ENCODE results near the gene LNX1. TPM values are rescaled to one million over a fixed set of nuclear protein-coding genes. Genes with fewer than 3 reads are reported as not detected.

The LNX1 gene
- polyA plus RNA-seq, 2 of the 4 experiments (the other 2 are of a cell fraction): 0.04 to 0.14 TPM

DNA sequence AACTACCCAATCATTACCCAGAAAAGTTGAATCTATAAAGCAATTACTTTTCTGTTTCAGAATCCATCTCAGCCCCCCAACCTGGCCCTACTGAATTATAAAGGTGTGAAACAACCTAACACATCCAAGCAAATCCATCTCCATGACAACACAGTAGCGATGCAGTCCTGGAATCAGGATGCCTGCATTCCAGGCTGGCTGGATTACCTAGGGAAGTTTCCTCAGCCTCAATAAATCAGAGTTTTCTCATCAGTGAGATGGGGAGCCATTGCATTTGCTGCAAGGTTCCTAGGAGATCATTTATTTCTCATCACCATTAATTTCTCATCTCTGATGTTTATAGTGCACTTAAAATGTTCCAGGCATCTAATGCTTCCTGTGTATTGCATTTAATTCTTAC is 46.0 kb downstream of the LNX1 start:
- Histone ChIP-seq H3K27ac (no peak overlapping the region), H3K9me3 (no peaks in the 10 kb centered on the region), H3K4me1 (no peaks in the 10 kb centered on the region), H3K4me2 (no peak overlapping the region), H3K4me3 (no peak overlapping the region)
- TF ChIP-seq, protein P1, sequence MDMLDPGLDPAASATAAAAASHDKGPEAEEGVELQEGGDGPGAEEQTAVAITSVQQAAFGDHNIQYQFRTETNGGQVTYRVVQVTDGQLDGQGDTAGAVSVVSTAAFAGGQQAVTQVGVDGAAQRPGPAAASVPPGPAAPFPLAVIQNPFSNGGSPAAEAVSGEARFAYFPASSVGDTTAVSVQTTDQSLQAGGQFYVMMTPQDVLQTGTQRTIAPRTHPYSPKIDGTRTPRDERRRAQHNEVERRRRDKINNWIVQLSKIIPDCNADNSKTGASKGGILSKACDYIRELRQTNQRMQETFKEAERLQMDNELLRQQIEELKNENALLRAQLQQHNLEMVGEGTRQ (IDR thresholded peaks at IDR 0.05): no peak
- TF ChIP-seq GATA3 (IDR thresholded peaks at IDR 0.05; ENCODE audit: borderline replicate concordance): no peak
- TF ChIP-seq CHD4 (IDR thresholded peaks at IDR 0.05; ENCODE audit: borderline replicate concordance): no peak
- TF ChIP-seq, protein P2, sequence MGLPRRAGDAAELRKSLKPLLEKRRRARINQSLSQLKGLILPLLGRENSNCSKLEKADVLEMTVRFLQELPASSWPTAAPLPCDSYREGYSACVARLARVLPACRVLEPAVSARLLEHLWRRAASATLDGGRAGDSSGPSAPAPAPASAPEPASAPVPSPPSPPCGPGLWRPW (IDR thresholded peaks at IDR 0.05): no peak
- no peak for TF ChIP-seq NR3C1 (IDR thresholded peaks at IDR 0.05)
- TF ChIP-seq EP300 (IDR thresholded peaks at IDR 0.05): no peak
- TF ChIP-seq HOXA7 (CRISPR knock-in tag; IDR thresholded peaks at IDR 0.05): no peak
- TF ChIP-seq TP53 (CRISPR knock-in tag; IDR thresholded peaks at IDR 0.05): no peak
- no peak for TF ChIP-seq MYC (IDR thresholded peaks at IDR 0.05; ENCODE audit: borderline replicate concordance, low read length)
- TF ChIP-seq, protein P3, sequence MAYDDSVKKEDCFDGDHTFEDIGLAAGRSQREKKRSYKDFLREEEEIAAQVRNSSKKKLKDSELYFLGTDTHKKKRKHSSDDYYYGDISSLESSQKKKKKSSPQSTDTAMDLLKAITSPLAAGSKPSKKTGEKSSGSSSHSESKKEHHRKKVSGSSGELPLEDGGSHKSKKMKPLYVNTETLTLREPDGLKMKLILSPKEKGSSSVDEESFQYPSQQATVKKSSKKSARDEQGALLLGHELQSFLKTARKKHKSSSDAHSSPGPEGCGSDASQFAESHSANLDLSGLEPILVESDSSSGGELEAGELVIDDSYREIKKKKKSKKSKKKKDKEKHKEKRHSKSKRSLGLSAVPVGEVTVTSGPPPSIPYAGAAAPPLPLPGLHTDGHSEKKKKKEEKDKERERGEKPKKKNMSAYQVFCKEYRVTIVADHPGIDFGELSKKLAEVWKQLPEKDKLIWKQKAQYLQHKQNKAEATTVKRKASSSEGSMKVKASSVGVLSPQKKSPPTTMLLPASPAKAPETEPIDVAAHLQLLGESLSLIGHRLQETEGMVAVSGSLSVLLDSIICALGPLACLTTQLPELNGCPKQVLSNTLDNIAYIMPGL (CRISPR knock-in tag; IDR thresholded peaks at IDR 0.05; ENCODE audit: borderline replicate concordance): no peak
- no peak for TF ChIP-seq CHD2 (IDR thresholded peaks at IDR 0.05; ENCODE audit: low read length, partially characterized antibody)
- no peak for TF ChIP-seq JUN (IDR thresholded peaks at IDR 0.05)
- no peak for TF ChIP-seq RAD21 (conservative IDR thresholded peaks at IDR 0.05 in 1 of 2, IDR thresholded peaks at IDR 0.05 in 1 of 2)
- TF ChIP-seq, protein P4, sequence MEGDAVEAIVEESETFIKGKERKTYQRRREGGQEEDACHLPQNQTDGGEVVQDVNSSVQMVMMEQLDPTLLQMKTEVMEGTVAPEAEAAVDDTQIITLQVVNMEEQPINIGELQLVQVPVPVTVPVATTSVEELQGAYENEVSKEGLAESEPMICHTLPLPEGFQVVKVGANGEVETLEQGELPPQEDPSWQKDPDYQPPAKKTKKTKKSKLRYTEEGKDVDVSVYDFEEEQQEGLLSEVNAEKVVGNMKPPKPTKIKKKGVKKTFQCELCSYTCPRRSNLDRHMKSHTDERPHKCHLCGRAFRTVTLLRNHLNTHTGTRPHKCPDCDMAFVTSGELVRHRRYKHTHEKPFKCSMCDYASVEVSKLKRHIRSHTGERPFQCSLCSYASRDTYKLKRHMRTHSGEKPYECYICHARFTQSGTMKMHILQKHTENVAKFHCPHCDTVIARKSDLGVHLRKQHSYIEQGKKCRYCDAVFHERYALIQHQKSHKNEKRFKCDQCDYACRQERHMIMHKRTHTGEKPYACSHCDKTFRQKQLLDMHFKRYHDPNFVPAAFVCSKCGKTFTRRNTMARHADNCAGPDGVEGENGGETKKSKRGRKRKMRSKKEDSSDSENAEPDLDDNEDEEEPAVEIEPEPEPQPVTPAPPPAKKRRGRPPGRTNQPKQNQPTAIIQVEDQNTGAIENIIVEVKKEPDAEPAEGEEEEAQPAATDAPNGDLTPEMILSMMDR (IDR thresholded peaks at IDR 0.05): no peak
- no peak for ATAC-seq
- DNase-seq (ENCODE audit: low read depth in 1 of 2, low spot score in 1 of 2): no peak
- ChIA-PET CTCF (no interaction called here), POLR2A (no interaction called here)
- WGBS (ENCODE audit: missing lambda C conversion rate): 100% methylated on average over 1 of the region's 1 CpG
- no peak for FAIRE-seq

DNA sequence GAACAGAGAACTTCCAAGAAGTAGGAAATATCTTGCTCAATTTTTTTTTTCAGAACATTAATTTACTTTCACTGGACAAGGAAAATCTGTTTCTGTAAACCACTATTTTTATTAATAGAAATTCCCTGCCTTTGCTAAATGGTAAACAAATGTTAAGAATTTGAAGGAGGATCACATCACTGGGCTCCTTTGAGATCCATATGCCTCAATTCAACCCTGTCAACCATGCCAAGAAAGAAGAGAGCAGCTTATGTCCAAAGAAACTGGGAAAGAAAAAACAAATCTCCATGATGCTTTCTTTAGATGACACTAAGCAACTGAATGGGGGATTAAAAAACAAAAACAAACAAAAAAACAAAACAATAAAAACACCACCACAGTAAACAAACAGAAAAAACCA is 47.7 kb downstream of the LNX1 start:
- no peaks in the 10 kb centered on the region for H3K9me3 ChIP-seq
- ChIA-PET POLR2A (no interaction called here), CTCF (no interaction called here)
- no peak overlapping the region for H3K4me2 ChIP-seq
- no peaks in the 10 kb centered on the region for H3K4me1 ChIP-seq
- no peak overlapping the region for H3K4me3 ChIP-seq
- DNase-seq (ENCODE audit: low read depth in 1 of 2, low spot score in 1 of 2) (no peak), ATAC-seq (no peak), FAIRE-seq (no peak)
- TF ChIP-seq MYC (IDR thresholded peaks at IDR 0.05; ENCODE audit: borderline replicate concordance, low read length): no peak
- no peak overlapping the region for H3K27ac ChIP-seq

DNA sequence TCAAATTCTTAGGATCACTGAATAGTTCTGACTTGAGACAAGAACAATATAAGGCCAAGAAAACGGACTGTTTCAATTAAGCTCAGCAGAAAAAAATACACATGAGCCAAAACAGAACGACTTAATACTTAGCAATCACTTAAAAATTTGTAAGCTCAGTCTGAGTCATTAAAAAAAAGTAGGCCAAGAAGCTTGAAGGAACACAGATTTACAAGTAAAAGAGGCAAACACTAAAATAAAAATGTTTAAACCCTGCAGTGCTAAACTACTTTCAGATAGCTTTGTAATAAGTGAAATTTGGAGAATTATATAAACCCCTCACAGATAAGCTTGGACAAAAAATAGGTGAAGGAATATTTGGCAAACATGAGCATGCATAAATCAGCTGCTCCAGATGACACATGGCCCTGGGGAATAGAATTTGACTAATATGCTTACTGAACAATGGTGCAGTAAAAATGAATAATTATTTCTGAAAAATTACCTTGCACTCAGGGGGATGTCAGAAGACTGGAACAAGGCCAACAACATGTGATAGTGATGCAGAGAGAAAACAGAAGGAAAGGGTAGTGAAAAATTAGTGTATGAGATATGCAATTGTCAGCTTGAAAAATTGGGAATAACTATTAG is 49.6 kb downstream of the LNX1 start:
- Histone ChIP-seq H3K4me2 (no peak overlapping the region), H3K27ac (no peak overlapping the region), H3K4me1 (no peaks in the 10 kb centered on the region), H3K9me3 (no peaks in the 10 kb centered on the region), H3K4me3 (no peak overlapping the region)
- ChIA-PET POLR2A (no interaction called here), CTCF (interaction anchor here (1.5 kb wide), 1 partner anchor 10 kb away, joined by 3 read pairs; no protein-coding TSS in a partner anchor)
- TF ChIP-seq NPAS2 (CRISPR knock-in tag; IDR thresholded peaks at IDR 0.05; ENCODE audit: borderline replicate concordance): no peak
- no peak for FAIRE-seq
- 20% methylated on average over 2 of the region's 2 CpGs for WGBS (ENCODE audit: missing lambda C conversion rate)
- DNase-seq (ENCODE audit: low read depth in 1 of 2, low spot score in 1 of 2): no peak
- ATAC-seq: no peak
